Left lung (tissue), 10 donors: ENCODE results near the gene SNX5. TPM values are rescaled to one million over a fixed set of nuclear protein-coding genes. Genes with fewer than 3 reads are reported as not detected.

ENCODE experiments used
- ATAC-seq: fragments of 200-7000 bp; cut with Tn5 transposase; one replicate; pipeline ENCODE4 v1.9.1; 2020; ENCODE audit warnings: moderate library complexity
- DNase-seq, 4 donors: peaks; one replicate each; pipeline ENCODE4 v3.0.0-alpha.2; 2013 to 2020
- H3K27ac ChIP-seq, 2 donors: fragments of 200-600 bp; sonication (generic) in 1 of 2; one replicate each; pipeline versions ENCODE4 v1.5.0 to v1.8.0; 2020 to 2021
- H3K27me3 ChIP-seq, 2 donors: fragments of 200-600 bp; sonication (generic) in 1 of 2; one replicate each; pipeline versions ENCODE4 v1.5.0 to v1.8.0; 2020 to 2021
- H3K36me3 ChIP-seq, 2 donors: fragments of 200-600 bp; sonication (generic) in 1 of 2; one replicate each; pipeline versions ENCODE4 v1.5.0 to v1.8.0; 2020 to 2021
- H3K4me1 ChIP-seq, 2 donors: fragments of 200-600 bp; one replicate each; pipeline ENCODE4 v1.8.0; 2021
- H3K4me3 ChIP-seq, 2 donors: fragments of 200-600 bp; sonication (generic) in 1 of 2; one replicate each; pipeline versions ENCODE4 v1.5.0 to v1.8.0; 2020 to 2021; ENCODE audit warnings: mild to moderate bottlenecking in 1 of 2
- H3K9me3 ChIP-seq, 2 donors: fragments of 200-600 bp; sonication (generic) in 1 of 2; one replicate each; pipeline versions ENCODE4 v1.5.0 to v1.8.0; 2020 to 2021
- intact Hi-C, 2 donors: fragments of 100-400 bp; cut with DNase I; formaldehyde crosslinking; loops; one replicate each; pipeline versions ENCODE4 v1.11.2 to v1.14.2; 2022
- polyA plus RNA-seq, 6 donors: library from polyadenylated mRNA; unstranded; fragments of 120-200 nt; gene quantifications; one replicate each; pipeline ENCODE4 v1.2.1, GENCODE V29; 2013; ENCODE audit not compliant: insufficient read length in 6 of 6
- total RNA-seq, 2 donors: library from RNA; stranded (reverse); fragmentation: NEBNext Ultra II Directional; extraction: Animal tissue kit (Norgen Biotek cat#: 25700); gene quantifications; one replicate each; pipeline ENCODE4 v1.2.1, GENCODE V29; 2021
- TF ChIP-seq, protein P1 (sequence below), 2 donors: fragments of 200-600 bp; sonication (generic) in 1 of 2; IDR thresholded peaks; one replicate each; pipeline versions ENCODE4 v1.5.0 to v1.8.0; 2021; ENCODE audit warnings: antibody characterized with exemption in 2 of 2
- donor health status: DM: no; HTN: yes; CAD: no.
- donor health status: DM: no; HTN: no; CAD: no.

Gene SNX5
- total and polyA plus RNA-seq, 8 donors, result 82.0 to 312 (median 247) TPM

DNA sequence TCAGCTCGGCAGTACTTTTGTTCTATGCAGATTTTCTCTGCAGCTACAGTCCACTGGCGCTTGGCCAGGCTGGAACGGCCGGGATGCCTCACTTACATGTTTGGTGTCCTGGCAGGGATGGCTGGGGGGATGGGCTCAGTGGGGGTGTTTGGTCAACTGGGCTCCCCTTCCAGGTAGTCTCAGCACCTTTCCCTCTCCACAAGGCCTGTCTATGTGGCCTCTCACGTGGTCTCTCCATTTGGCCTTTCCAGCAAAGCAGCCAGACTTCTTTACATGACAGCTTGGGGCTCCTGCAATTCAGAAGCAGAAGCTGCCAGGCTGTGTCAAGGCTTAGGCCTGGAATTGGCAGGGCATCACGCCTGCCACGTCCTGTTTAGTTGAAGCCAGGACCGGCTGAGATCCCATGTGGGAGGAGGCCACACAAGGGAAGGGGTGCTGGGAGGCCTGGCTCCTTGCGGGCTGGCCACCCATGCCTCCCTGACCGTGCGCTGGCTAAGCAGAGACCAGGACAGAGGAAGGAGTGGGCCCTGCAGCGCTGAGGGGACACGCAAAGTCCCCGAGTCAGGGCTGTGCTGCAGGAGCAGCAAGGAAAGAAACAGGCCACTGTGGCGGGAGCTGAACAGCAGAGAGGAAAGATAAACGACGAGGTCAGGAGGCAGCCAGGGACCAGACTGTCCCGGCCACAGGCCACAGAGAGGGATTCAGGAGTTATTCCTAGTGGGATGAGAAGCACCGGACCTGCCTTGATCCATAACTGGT is 39.1 kb upstream of the SNX5 start:
- no peaks in the 10 kb centered on the region for H3K9me3 ChIP-seq
- intact Hi-C loops, result no loop called here
- DNase-seq (peak in 2 of 4 donors; percentile 56 to 62), ATAC-seq (peak; percentile 10)
- no peaks in the 10 kb centered on the region for H3K27me3 ChIP-seq
- peaks cover 4 to 5% of the 10 kb centered on the region in 2 donors for H3K4me1 ChIP-seq
- H3K4me3 ChIP-seq, result no peak overlapping the region
- TF ChIP-seq, protein P1, sequence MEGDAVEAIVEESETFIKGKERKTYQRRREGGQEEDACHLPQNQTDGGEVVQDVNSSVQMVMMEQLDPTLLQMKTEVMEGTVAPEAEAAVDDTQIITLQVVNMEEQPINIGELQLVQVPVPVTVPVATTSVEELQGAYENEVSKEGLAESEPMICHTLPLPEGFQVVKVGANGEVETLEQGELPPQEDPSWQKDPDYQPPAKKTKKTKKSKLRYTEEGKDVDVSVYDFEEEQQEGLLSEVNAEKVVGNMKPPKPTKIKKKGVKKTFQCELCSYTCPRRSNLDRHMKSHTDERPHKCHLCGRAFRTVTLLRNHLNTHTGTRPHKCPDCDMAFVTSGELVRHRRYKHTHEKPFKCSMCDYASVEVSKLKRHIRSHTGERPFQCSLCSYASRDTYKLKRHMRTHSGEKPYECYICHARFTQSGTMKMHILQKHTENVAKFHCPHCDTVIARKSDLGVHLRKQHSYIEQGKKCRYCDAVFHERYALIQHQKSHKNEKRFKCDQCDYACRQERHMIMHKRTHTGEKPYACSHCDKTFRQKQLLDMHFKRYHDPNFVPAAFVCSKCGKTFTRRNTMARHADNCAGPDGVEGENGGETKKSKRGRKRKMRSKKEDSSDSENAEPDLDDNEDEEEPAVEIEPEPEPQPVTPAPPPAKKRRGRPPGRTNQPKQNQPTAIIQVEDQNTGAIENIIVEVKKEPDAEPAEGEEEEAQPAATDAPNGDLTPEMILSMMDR (IDR thresholded peaks at IDR 0.05), result no peak
- no peaks in the 10 kb centered on the region for H3K36me3 ChIP-seq
- H3K27ac ChIP-seq, result no peak overlapping the region

DNA sequence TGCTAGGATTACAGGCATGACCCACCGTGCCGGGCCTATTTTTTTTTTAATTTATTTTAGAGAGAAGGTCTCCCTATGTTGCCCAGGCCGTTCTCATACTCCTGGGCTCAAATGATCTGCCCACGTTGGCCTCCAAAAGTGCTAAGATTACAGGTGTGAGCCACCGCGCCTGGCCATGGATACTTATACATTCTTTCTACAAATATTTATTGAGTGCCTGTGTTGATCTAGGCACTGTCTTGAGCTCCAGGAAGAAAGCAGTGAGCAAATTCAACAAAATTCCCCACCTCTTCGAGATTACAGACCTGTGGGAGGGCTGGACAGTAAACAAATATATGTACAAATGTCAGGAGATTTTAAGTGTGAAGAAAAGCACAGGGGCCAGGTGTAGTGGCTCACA is 38.1 kb upstream of the SNX5 start:
- ATAC-seq (peak; percentile 52), DNase-seq (no peak)
- H3K36me3 ChIP-seq, result no peaks in the 10 kb centered on the region
- H3K4me3 ChIP-seq, result no peak overlapping the region
- intact Hi-C loops, result no loop called here
- TF ChIP-seq, protein P1 (IDR thresholded peaks at IDR 0.05), result no peak
- no peak overlapping the region for H3K27ac ChIP-seq
- H3K27me3 ChIP-seq, result no peaks in the 10 kb centered on the region
- H3K9me3 ChIP-seq, result no peaks in the 10 kb centered on the region
- H3K4me1 ChIP-seq, result peaks cover 4 to 5% of the 10 kb centered on the region in 2 donors

GRCh38 chr20:18005990-18006364 is 37.4 kb upstream of the SNX5 start:
- H3K9me3 ChIP-seq, result no peaks in the 10 kb centered on the region
- H3K27me3 ChIP-seq, result no peaks in the 10 kb centered on the region
- TF ChIP-seq, protein P1 (IDR thresholded peaks at IDR 0.05), result no peak
- peaks cover 4 to 5% of the 10 kb centered on the region in 2 donors for H3K4me1 ChIP-seq
- ATAC-seq, result peak; percentile 53
- H3K4me3 ChIP-seq, result no peak overlapping the region
- H3K27ac ChIP-seq, result no peak overlapping the region
- intact Hi-C loops, result no loop called here
- no peaks in the 10 kb centered on the region for H3K36me3 ChIP-seq
- DNase-seq, result no peak

DNA sequence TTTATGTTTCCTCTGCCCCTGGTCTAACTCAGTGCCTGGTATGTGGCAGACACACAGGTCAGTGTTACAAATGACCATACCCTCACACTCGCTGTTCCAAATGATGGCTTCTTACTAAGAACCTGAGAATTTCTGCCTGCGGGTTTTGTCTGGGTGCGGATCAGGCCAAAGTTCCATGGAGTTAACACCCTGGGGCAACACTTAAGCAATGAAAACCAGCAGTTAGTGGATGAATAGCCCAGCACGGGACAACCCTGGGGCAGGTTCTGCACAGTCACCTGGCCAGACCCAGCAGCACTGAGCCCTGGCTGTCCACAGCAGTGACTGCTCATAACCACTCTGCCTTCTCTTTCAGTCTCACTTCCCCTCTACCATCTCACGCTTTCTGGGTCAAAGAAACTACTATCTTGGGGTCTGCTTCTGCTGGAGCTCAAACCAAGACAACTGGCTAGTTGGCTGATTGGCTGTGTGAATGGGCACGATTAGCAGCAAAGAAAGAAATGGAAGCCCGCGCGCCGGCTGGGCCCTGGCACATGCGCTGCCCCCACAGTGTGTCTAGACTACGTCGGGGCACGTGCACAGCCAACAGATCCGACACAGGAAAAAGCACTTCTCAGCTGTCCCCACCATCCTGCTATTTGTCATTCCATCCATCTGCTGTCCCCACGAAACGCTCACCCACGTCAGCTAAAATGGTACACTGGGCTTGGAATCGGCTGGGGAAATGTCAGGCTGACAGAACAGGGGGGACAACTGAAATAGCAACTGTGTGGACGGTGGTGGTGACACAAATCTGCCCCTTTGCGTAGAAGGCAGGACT is 36.8 kb upstream of the SNX5 start:
- TF ChIP-seq, protein P1 (IDR thresholded peaks at IDR 0.05), result no peak
- no peak for DNase-seq
- H3K27ac ChIP-seq, result no peak overlapping the region
- intact Hi-C loops, result no loop called here
- H3K36me3 ChIP-seq, result no peaks in the 10 kb centered on the region
- H3K9me3 ChIP-seq, result no peaks in the 10 kb centered on the region
- no peak overlapping the region for H3K4me3 ChIP-seq
- peaks cover 4 to 5% of the 10 kb centered on the region in 2 donors for H3K4me1 ChIP-seq
- ATAC-seq, result no peak
- H3K27me3 ChIP-seq, result no peaks in the 10 kb centered on the region

- ATAC-seq, result no peak
Measured at GRCh38 chr20:18004384-18005031, 35.9 kb upstream of the SNX5 start.

More at GRCh38 chr20:18004384-18005031, 35.9 kb upstream of the SNX5 start:
- intact Hi-C loops, result no loop called here
- Histone ChIP-seq H3K27ac (no peak overlapping the region), H3K27me3 (no peaks in the 10 kb centered on the region), H3K4me1 (peaks cover 4 to 5% of the 10 kb centered on the region in 2 donors), H3K9me3 (no peaks in the 10 kb centered on the region), H3K4me3 (no peak overlapping the region), H3K36me3 (no peaks in the 10 kb centered on the region)
- DNase-seq, result peak in 1 of 4 donors; percentile 51
- TF ChIP-seq, protein P1 (IDR thresholded peaks at IDR 0.05), result no peak
